Mesenchymal stem cell (in vitro differentiated cells and primary cell): ENCODE measurements around the gene PTPRN2.

Source experiments
- DNase-seq: peaks from one replicate; pipeline ENCODE4 v3.0.0-alpha.2; 2013
- H2AFZ ChIP-seq: one replicate; pipeline ENCODE4 v1.6.1; 2013; ENCODE audit warnings: low read depth, mild to moderate bottlenecking, control low read depth, inconsistent platforms, low read length, moderate library complexity
- H2AK5ac ChIP-seq: 2 replicates; pipeline ENCODE4 v1.6.1; 2013; ENCODE audit warnings: low read length, moderate library complexity, mild to moderate bottlenecking, inconsistent platforms; ENCODE audit not compliant: severe bottlenecking
- H2BK120ac ChIP-seq: one replicate; pipeline ENCODE4 v1.6.1; 2013; ENCODE audit warnings: low read depth, mild to moderate bottlenecking, inconsistent platforms, low read length, moderate library complexity
- H2BK12ac ChIP-seq, 2 experiments: one replicate each; pipeline ENCODE4 v1.6.1; 2013; ENCODE audit warnings: inconsistent platforms in 2 of 2, low read length in 2 of 2, mild to moderate bottlenecking in 2 of 2, moderate library complexity in 2 of 2, control low read depth in 1 of 2
- H2BK15ac ChIP-seq: one replicate; pipeline ENCODE4 v1.6.1; 2013; ENCODE audit warnings: mild to moderate bottlenecking, low read depth, inconsistent platforms; ENCODE audit not compliant: poor library complexity, severe bottlenecking
- H2BK5ac ChIP-seq: 2 replicates; pipeline ENCODE4 v1.6.1; 2013; ENCODE audit warnings: low read depth, mild to moderate bottlenecking, low read length, control low read depth, inconsistent platforms; ENCODE audit not compliant: poor library complexity, severe bottlenecking
- H3K14ac ChIP-seq, 2 experiments: one replicate each; pipeline ENCODE4 v1.6.1; 2013; ENCODE audit warnings: inconsistent platforms in 2 of 2, low read length in 2 of 2, control low read depth in 1 of 2, mild to moderate bottlenecking in 1 of 2, moderate library complexity in 1 of 2
- H3K18ac ChIP-seq, 2 experiments: one replicate each; pipeline ENCODE4 v1.6.1; 2013; ENCODE audit warnings: inconsistent platforms in 2 of 2, low read length in 2 of 2, control low read depth in 1 of 2, low read depth in 1 of 2, mild to moderate bottlenecking in 1 of 2
- H3K23ac ChIP-seq, 2 experiments: one replicate each; pipeline ENCODE4 v1.6.1; 2013; ENCODE audit warnings: inconsistent platforms in 2 of 2, low read length in 2 of 2, mild to moderate bottlenecking in 2 of 2, moderate library complexity in 2 of 2, control low read depth in 1 of 2
- H3K27ac ChIP-seq: 2 replicates; pipeline ENCODE4 v1.5.1; 2013; ENCODE audit warnings: mild to moderate bottlenecking, moderate library complexity, low read length, control low read depth, inconsistent platforms; ENCODE audit not compliant: poor library complexity, severe bottlenecking
- H3K27me3 ChIP-seq, 2 experiments: 2 replicates each; pipeline versions ENCODE4 v1.6.1 to v1.7.0; 2013; ENCODE audit warnings: low read length in 2 of 2, mild to moderate bottlenecking in 2 of 2, moderate library complexity in 2 of 2, control low read depth in 1 of 2, inconsistent platforms in 1 of 2; ENCODE audit not compliant: control insufficient read depth in 1 of 2, insufficient read depth in 1 of 2
- H3K36me3 ChIP-seq, 2 experiments: 2 replicates each; pipeline versions ENCODE4 v1.6.1 to v1.7.0; 2013; ENCODE audit warnings: low read length in 2 of 2, control low read depth in 1 of 2, inconsistent platforms in 1 of 2, low read depth in 1 of 2, mild to moderate bottlenecking in 1 of 2; ENCODE audit not compliant: insufficient read depth in 2 of 2, control insufficient read depth in 1 of 2
- H3K4ac ChIP-seq, 2 experiments: one replicate each; pipeline ENCODE4 v1.6.1; 2013; ENCODE audit warnings: inconsistent platforms in 2 of 2, low read length in 2 of 2, mild to moderate bottlenecking in 2 of 2, moderate library complexity in 2 of 2, control low read depth in 1 of 2, low read depth in 1 of 2
- H3K4me1 ChIP-seq: 2 replicates; pipeline ENCODE4 v1.6.1; 2013; ENCODE audit warnings: low read depth, low read length, control low read depth; ENCODE audit not compliant: control insufficient read depth, insufficient read depth
- H3K4me2 ChIP-seq: 2 replicates; pipeline ENCODE4 v1.6.1; 2013; ENCODE audit warnings: low read length, mild to moderate bottlenecking, inconsistent platforms; ENCODE audit not compliant: poor library complexity, severe bottlenecking
- H3K4me3 ChIP-seq, 2 experiments: 2 replicates each; pipeline versions ENCODE4 v1.5.1 to v1.7.0; 2013; ENCODE audit warnings: low read length in 2 of 2, mild to moderate bottlenecking in 2 of 2, control low read depth in 1 of 2, low read depth in 1 of 2; ENCODE audit not compliant: insufficient read depth in 1 of 2
- H3K79me1 ChIP-seq: replicated peaks from 2 replicates; pipeline ENCODE4 v1.6.1; 2013; ENCODE audit warnings: mild to moderate bottlenecking, control low read depth, low read length, inconsistent platforms; ENCODE audit not compliant: poor library complexity, severe bottlenecking
- H3K9ac ChIP-seq: 2 replicates; pipeline ENCODE4 v1.7.0; 2013; ENCODE audit warnings: mild to moderate bottlenecking, low read length, moderate library complexity
- H3K9me3 ChIP-seq: 2 replicates; pipeline ENCODE4 v1.7.0; 2013; ENCODE audit warnings: mild to moderate bottlenecking, low read length; ENCODE audit not compliant: control insufficient read depth
- H4K8ac ChIP-seq: one replicate; pipeline ENCODE4 v1.6.1; 2013; ENCODE audit warnings: inconsistent platforms, mild to moderate bottlenecking, low read length, moderate library complexity
- H4K91ac ChIP-seq: one replicate; pipeline ENCODE4 v1.6.1; 2013; ENCODE audit warnings: mild to moderate bottlenecking, low read length, inconsistent platforms
- WGBS: methylation state at CpG from one replicate; pipeline ENCODE4 v1.1.7; 2013; ENCODE audit warnings: mixed read lengths; 5-methylcytosine and 5-hydroxymethylcytosine counted together

PTPRN2 gene

GRCh38 chr7:157627646-157628045, 960.0 kb downstream of the PTPRN2 start:
- H2BK12ac ChIP-seq: no peak overlapping the region
- no peaks in the 10 kb centered on the region for H3K79me1 ChIP-seq
- no peaks in the 10 kb centered on the region for H3K27me3 ChIP-seq
- H3K4ac ChIP-seq: no peak overlapping the region
- H3K14ac ChIP-seq: no peak overlapping the region
- H4K91ac ChIP-seq: no peak overlapping the region
- no peak overlapping the region for H3K9ac ChIP-seq
- DNase-seq: no peak
- no peak overlapping the region for H2BK120ac ChIP-seq
- H3K4me3 ChIP-seq: no peak overlapping the region
- H2BK15ac ChIP-seq: no peak overlapping the region
- H2AFZ ChIP-seq: no peak overlapping the region
- H3K27ac ChIP-seq: no peak overlapping the region
- H3K4me2 ChIP-seq: no peak overlapping the region
- H3K23ac ChIP-seq: no peak overlapping the region
- WGBS: 72% methylated on average over 8 of the region's 8 CpGs
- no peak overlapping the region for H2BK5ac ChIP-seq
- H3K18ac ChIP-seq: no peak overlapping the region
- H3K9me3 ChIP-seq: no peaks in the 10 kb centered on the region
- no peak overlapping the region for H4K8ac ChIP-seq
- H2AK5ac ChIP-seq: no peak overlapping the region
- H3K4me1 ChIP-seq: no peaks in the 10 kb centered on the region
- H3K36me3 ChIP-seq: no peaks in the 10 kb centered on the region

- H3K4me3 ChIP-seq: no peak overlapping the region
- no peak overlapping the region for H3K9ac ChIP-seq
- no peak overlapping the region for H2AK5ac ChIP-seq
- H2BK15ac ChIP-seq: no peak overlapping the region
- H3K18ac ChIP-seq: no peak overlapping the region
- H3K27me3 ChIP-seq: no peaks in the 10 kb centered on the region
- no peaks in the 10 kb centered on the region for H3K36me3 ChIP-seq
- H3K4me1 ChIP-seq: no peaks in the 10 kb centered on the region
- no peak overlapping the region for H2BK12ac ChIP-seq
- DNase-seq: no peak
- H4K8ac ChIP-seq: no peak overlapping the region
- no peak overlapping the region for H3K4me2 ChIP-seq
- no peak overlapping the region for H3K27ac ChIP-seq
- WGBS: 77% methylated on average over 8 of the region's 8 CpGs
- no peaks in the 10 kb centered on the region for H3K9me3 ChIP-seq
- no peak overlapping the region for H3K23ac ChIP-seq
- no peak overlapping the region for H2AFZ ChIP-seq
- H4K91ac ChIP-seq: no peak overlapping the region
- H3K79me1 ChIP-seq: no peaks in the 10 kb centered on the region
- H2BK5ac ChIP-seq: no peak overlapping the region
- H3K4ac ChIP-seq: no peak overlapping the region
- no peak overlapping the region for H2BK120ac ChIP-seq
- H3K14ac ChIP-seq: no peak overlapping the region
Measured at GRCh38 chr7:157627033-157627432, 960.6 kb downstream of the PTPRN2 start.

GRCh38 chr7:157625973-157626742, 961.5 kb downstream of the PTPRN2 start:
- Histone ChIP-seq H2BK15ac (no peak overlapping the region), H3K36me3 (no peaks in the 10 kb centered on the region), H3K4ac (no peak overlapping the region), H3K27me3 (no peaks in the 10 kb centered on the region), H3K79me1 (no peaks in the 10 kb centered on the region), H2BK12ac (no peak overlapping the region), H2BK5ac (no peak overlapping the region), H3K18ac (no peak overlapping the region), H3K14ac (no peak overlapping the region), H4K8ac (no peak overlapping the region), H2AFZ (no peak overlapping the region), H4K91ac (no peak overlapping the region), H3K4me2 (no peak overlapping the region), H3K27ac (no peak overlapping the region), H3K4me1 (no peaks in the 10 kb centered on the region), H2BK120ac (no peak overlapping the region), H3K9ac (no peak overlapping the region), H3K4me3 (no peak overlapping the region), H2AK5ac (no peak overlapping the region), H3K9me3 (no peaks in the 10 kb centered on the region), H3K23ac (no peak overlapping the region)
- no peak for DNase-seq
- 78% methylated on average over 11 of the region's 11 CpGs for WGBS

- H3K27ac ChIP-seq: no peak overlapping the region
- H3K18ac ChIP-seq: no peak overlapping the region
- no peak overlapping the region for H2BK15ac ChIP-seq
- no peak overlapping the region for H4K91ac ChIP-seq
- H3K79me1 ChIP-seq: no peaks in the 10 kb centered on the region
- H4K8ac ChIP-seq: no peak overlapping the region
- H2AK5ac ChIP-seq: no peak overlapping the region
- H3K4me1 ChIP-seq: no peaks in the 10 kb centered on the region
- H2BK12ac ChIP-seq: no peak overlapping the region
- no peak overlapping the region for H3K14ac ChIP-seq
- H3K36me3 ChIP-seq: no peaks in the 10 kb centered on the region
- no peak overlapping the region for H3K4me2 ChIP-seq
- H2AFZ ChIP-seq: no peak overlapping the region
- no peaks in the 10 kb centered on the region for H3K27me3 ChIP-seq
- DNase-seq: no peak
- WGBS: 92% methylated on average over 5 of the region's 7 CpGs
- no peak overlapping the region for H2BK5ac ChIP-seq
- H3K4me3 ChIP-seq: no peak overlapping the region
- no peak overlapping the region for H3K4ac ChIP-seq
- no peaks in the 10 kb centered on the region for H3K9me3 ChIP-seq
- no peak overlapping the region for H3K9ac ChIP-seq
- no peak overlapping the region for H2BK120ac ChIP-seq
- no peak overlapping the region for H3K23ac ChIP-seq
Measured at GRCh38 chr7:157623556-157623955, 964.1 kb downstream of the PTPRN2 start.
